ENCODE results near the gene MAP4K2.
"Not testable (repeated sequence)": the region's sequence is repeated elsewhere in the genome, so short reads cannot be mapped to it uniquely, and the experiment has no call there.

Gene MAP4K2

GRCh38 chr11:64803158-64803845, at the start of gene MAP4K2:
Gene MAP4K2, minus strand, starts transcription at chr11:64803214. Its CDS starts 65 bp downstream, at chr11:64803149.
- peak; percentile 66 to 85 for DNase-seq

DNA sequence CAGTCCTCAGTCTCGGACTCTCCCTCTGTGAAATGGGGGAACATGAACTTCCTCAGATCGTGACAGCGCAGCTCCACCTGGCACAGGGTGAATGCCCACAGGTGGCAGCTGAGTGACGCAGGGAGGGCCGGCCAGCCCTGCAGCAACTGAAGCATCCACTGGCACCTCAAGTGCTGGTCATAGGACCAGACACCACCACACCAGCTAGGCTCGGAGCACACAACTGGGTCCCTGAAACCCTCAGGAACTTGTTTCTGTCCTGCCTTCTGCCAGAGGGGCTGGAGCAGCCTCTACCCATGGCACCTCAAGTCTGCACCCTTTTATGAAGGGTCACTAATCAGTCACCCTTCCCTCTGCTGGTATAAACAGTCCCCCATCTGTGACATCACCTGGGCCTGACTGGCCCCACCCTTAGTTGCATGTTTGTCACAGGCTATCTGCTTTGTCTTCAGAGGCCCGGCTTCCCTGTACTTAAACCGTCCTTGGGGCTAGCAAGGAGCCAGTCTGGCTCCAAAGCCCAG, 48.9 kb upstream of the MAP4K2 start:
- DNase-seq, result no peak

GRCh38 chr11:64850979-64851567, 48.1 kb upstream of the MAP4K2 start:
- DNase-seq, result no peak

DNA sequence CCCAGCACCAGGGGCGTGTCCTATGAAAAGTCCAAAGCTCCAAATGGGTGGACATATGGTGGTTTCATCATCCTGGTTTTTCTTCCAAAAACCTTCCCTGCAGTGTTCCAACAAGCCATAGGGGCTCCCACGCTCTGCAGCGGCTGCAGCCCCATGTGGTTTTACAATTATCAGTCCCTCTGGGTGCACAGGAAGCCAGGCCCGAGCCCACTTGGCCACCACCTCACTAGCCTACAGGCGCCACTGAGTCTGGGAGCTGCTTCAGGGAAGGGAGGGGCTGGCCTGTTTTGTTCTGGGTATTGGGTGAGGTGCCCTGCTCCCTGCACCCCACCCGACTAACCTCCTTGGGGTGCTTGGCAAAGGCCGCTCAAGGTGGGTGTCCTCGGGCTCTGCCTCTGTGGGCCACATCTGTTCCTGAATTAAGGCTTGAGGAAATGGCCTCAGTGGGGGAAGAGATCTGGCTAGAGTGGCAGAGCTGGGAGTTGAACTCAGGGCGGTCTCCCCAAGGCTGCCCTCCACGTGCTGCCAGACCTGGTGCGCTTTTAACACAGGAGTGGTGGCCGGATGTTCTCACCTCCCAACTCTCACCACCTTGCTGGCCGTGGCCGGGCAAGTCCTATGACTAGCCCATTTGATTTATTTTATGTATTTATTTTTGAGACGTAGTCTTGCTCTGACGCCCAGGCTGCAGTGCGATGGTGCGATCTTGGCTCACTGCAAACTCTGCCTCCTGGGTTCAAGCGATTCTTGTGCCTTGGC, 46.8 kb upstream of the MAP4K2 start:
- no peak for DNase-seq

DNA sequence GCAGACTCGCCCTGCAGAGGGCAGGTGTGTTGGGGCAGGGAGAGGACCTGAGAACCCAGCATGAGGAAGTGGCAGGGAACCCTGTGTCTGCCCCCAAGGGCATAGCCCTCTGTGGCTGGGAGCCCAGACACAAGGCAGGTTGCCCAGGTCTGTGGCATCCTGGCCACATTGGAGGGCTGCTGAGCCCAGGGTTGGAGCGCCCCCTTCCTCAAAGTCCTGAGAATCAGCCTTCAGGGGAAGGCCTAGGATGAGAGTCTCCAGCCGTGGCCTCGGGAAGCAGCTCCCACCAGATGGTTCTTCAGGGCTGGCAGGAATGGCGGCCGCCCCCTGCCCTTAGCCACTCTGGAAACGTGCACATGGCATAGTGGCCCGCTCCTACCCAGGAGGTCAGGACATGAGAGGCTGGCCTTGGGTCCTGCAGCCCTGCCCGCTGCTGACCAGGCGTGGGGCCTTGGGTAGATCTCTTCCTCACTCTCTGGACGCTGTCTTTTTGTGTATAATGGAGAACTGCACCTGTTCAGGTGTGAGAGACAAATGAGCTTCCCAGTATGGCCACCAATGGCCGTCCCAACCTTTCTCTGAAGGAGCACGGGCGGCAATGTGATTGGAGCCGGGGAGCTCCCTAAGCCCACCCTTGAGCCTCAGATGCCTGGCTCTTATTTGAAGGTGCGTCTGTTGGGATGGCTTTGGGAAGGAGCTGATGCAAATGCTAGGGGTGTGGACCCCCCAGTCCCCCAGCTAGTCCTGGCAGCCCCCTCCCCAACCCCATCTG, 46.0 kb upstream of the MAP4K2 start:
- no peak for DNase-seq

DNA sequence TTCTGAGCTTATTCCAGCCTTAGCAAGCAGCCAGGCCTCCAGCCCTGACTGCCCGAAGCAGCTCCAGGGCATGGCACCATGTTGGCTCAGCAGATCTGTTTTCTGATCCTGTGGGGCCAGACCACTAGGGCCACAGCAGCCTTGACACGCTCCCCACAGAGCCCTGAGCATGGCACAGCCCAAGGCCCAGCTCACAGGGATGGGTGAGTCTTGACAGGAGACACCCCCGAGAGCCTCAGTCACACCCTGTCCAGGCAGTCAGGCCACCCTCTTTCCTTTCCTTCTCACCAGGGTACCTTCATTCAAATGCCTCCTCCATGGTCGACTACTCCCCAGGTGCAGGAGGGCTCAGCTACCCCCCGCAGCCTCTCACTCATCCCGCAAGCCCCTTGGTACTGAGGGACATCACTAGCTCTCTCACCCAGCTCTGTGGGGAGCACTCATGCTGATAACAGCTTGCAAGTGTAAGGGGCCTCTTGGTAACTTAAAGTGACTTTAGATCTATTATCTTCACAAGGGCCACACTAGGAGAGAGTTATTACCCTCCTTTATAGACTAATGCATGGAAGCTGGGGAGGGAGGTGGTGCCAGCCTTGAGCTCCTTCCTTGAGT, 45.3 kb upstream of the MAP4K2 start:
- no peak for DNase-seq

DNA sequence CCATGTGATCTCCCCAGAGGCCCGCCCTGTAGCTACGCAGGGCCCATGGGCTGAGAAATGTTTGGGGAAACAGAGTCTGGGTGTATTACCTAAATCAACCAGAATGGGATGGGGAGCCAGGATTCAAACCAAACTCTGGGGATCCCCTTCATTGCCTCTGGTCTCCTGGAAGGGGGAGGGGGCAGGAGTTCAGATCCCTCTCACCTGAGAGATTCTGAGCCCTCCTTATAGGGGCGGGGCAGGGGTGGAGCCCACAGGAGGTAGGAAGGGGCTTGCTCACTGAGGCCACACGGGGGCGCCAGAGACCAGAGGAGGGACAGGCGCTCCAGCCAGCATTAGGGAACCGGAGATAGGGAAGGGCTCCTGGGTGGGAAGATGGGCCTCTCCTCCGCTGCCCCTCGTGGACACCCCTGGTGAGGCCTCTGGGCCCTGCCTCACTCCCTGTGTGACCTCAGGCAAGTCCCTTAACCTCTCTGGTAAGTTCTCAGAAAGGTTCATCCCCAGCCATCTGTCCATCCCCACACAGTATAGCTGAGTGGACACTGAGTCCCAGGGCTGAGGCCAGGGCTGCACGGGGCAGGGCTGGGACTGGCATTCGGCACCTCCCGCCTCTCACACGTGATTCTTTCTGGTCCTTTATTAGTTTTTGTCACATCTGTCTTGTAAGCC, 44.1 kb upstream of the MAP4K2 start:
- DNase-seq, result peak; percentile 82 to 85

DNA sequence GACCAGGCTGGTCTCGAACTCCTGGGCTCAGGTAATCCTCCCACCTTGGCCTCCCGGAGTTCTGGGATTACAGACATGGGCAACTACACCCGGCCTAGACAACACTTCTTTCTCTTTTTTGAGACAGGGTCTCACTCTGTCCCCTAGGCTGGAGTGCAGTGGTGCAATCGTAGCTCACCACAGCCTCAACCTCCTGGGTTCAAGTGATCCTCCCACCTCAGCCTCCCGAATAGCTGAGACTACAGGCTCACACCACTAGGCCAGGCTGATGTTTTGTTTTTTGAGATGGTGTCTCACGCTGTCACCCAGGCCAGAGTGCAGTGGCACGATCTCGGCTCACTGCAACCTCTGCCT, 42.7 kb upstream of the MAP4K2 start:
- not testable (repeated sequence) for DNase-seq

DNA sequence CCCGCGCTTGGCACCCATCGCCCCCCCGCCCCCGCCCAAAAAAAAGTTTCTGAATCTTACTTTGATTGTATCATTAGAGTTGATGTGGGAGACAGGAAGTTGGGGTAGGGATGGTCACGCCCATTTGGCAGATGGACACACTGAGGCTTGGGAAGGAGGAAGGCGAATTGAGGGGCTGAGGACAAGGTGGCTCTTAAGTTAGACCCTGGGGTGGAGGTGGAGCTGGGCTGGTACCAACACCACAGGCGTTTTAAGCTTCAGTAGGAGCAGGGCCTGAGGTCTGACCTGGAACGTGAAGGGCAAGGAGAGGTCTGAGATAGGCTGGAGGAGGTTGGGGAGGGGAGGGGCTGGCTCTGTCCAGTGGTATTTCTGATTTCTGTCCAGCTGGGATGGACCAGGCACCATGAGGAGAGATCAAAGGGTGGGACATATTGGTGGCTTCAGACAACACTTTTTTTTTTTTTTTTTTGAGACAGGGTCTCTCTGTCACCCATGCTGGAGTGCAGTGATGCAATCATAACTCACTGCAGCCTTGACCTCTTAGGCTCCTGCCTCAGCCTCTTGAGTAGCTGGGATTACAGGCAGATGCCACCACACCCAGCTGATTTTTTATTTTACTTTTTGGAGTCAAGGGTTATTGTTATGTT, 42.2 kb upstream of the MAP4K2 start:
- no peak for DNase-seq

DNA sequence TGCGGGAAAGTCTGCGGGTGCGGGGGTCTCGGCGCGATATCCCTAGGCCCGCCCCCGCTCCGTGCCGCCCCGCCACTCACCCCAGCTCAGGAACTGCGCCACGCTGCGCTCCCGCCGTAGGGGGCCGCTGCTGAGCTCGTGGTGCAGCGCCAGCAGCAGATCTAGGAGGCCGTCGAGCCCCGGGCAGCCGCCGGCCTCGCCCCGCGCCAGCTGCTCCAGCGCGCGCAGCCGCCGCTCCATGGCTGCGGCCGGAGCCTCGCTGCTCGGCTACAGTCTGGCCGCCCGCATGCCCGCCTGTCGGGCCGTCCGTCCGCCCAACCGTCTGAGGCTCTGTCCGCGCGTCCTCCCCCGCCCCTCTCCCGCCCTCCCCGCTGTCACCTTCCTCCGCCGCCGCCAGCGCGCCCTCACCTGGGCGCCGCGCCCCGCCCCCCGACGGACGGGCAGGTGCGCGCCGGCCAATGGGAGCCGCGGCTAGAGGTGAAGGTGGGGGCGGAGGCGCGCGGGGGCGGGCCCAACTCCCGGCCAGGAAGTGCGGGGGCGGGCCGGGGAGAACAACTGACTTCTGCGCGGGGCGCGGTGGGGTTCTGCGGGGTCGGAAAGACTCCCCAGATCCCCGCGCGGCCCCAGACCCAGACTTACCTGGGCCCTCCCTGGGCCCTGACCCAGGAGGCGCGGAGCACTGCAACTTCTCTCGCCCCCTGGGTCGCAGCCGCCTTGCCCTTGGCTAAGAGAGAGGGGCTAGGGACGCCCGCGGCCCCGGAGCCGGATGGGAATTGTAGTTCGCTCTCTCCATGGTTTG, 41.5 kb upstream of the MAP4K2 start, which contains the start of gene CDC42BPG:
TSS of gene CDC42BPG (minus strand) at position 324 of the 799 bp plus-strand sequence. CDS start at position 240, 84 bp downstream.
- peak; percentile 69 to 75 for DNase-seq

DNA sequence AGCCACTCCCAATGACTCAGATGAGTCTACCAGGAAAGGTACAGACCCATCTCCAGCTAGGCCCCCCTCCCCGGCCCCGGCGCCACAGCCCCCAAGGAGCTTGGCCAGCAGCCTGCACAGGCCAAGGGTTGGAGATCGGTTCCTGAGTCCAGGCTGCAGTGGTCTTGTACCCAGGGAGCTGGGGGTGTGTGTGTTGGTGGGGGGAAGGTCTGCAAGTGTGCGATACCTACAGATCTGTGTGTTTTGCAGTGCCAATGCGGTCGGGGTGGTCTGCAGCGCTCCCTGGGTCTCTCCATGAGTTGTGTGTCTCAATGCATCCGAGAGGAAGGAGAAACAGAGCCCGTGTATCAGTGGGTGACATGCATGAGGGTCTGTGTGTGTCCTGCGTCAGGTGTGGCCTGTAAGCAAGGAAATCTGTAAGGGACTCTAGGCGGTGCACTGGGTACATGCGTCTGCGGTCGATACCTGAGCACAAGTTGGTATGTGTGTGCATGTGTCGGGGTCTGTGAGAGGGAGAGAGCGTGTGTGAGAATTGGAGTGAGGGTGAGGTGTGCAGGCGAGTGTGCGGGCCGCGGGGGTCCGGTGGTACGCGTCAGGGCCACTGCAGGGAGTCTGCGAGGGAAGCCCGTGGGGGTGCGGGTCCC, 40.8 kb upstream of the MAP4K2 start:
- no peak for DNase-seq

DNA sequence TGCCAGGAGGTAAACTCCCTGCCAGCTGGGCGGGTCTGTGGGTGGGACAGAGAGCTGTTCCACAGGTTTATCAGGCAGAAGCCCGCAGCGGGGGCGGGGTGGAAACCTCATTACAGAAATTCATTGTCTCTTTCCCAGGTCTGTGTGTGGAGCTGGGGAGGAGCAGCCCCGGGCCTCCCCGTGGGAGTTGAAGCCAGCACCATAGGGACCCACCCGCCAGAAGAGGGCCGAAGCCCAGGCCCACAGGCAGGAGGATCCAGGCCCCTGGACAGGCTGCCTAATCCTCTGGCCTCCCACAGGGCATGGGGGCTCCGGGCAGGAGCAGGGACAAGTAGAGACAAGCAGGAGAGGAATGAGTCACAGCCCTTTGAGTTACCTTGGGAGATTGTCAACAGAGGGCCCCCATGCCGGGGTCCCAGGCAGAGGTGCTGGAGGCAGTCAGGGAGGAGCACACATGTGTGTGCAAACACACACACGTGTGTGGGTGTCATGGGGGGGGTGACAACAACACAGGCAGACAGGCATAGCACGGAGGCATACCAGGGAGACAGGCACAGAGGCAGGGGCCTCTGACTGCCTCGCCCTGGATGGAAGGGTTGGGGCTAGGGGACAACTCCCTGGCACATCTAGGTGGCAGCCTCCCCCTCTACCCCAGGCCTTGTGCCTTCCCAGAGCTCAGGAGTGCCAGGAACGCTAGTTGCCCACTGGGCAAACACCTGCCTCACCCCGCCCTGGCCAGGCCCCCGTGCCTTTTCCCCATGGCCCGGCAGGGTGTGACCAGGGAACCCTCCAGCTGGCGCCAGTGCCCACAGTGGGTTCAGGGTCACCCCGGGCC, 40.1 kb upstream of the MAP4K2 start:
- no peak for DNase-seq

GRCh38 chr11:64842366-64842759, 39.3 kb upstream of the MAP4K2 start:
- no peak for DNase-seq

- DNase-seq, result no peak
Observed at GRCh38 chr11:64841592-64842365, 38.8 kb upstream of the MAP4K2 start.

DNA sequence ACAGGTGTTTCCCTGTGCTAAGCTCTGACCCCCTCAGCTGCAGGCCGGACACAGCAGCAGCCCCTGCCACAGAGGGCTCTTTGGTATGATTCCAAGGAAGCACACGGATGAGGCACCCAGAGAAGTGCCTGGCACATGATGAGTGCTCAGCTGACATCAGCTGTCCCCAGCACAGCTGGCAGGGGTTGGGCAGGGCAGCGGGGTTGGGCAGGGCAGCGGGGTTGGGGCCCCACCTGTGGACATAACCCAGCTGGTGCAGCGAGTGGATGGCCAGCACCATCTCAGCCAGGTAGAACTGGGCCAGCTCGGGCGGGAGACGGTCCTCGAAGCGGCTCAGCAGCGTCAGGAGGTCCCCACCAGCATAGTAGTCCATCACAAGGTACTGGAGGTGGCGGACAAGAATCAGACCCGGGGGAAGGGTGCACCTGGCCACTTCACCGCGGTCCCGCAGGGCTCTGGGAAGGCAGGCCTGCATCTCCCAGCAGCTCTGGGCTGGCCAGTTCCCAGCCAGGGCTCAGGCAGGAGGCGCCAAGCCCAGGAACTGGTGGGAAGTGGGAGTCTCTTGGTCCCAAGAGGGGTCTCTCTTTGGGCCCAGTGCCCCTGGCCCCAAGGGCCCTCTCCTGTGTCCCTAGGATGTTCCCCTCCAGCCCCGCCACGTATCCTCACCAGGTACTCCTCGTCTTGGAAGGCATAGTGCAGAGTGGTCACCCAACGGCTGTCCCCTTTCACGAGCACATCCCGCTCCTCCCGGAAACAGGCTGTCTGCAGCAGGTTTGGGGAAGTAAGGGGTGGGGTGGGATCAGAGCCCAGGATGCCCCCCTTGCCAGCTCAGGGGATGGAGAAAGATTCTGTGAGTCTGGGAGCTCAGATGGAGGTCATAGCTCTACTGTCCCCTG, 37.1 kb upstream of the MAP4K2 start:
- no peak for DNase-seq

DNA sequence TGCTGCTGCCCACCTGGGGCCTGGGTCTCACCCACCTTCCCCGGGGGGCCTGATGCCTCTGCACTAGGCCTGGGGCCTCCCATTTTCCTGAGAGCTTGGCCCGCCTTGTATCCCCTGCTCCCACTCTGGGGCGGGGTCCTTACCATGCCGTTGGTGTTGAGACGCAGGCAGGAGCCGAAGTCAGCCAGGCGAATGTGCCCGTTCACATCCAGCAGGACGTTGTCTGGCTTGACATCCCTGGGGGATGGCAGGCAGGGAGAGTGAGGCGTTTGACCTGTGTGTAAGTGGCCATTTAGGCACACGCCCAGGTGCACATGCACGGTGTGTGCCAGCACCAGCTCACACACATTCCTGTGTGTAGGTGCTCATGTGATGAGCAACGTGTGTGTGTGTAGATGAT, 36.3 kb upstream of the MAP4K2 start:
- DNase-seq, result no peak

Measured in NCI-H1930 (cell line).